Activated CD8-positive, alpha-beta memory T cell treated with anti-CD3 and anti-CD28 coated beads, Interleukin-2, amount 50 U/mL, for 24 hours (primary cell): ENCODE measurements around the gene PCP4L1.
"Not testable (repeated sequence)": the region's sequence is repeated elsewhere in the genome, so short reads cannot be mapped to it uniquely, and the experiment has no call there.

Experiments used
- DNase-seq: peaks from one replicate; pipeline ENCODE4 v3.0.0-alpha.2; 2020; ENCODE audit errors: extremely low read depth

PCP4L1 gene

GRCh38 chr1:161258439-161259344, at the start of gene PCP4L1:
Gene PCP4L1 (plus strand): TSS chr1:161258745. CDS start chr1:161258975, 230 bp downstream.
- no peak for DNase-seq

GRCh38 chr1:161209790-161210409, 48.6 kb upstream of the PCP4L1 start:
- peak; percentile 42 for DNase-seq

GRCh38 chr1:161214369-161214768, 44.2 kb upstream of the PCP4L1 start:
- no peak for DNase-seq

DNA sequence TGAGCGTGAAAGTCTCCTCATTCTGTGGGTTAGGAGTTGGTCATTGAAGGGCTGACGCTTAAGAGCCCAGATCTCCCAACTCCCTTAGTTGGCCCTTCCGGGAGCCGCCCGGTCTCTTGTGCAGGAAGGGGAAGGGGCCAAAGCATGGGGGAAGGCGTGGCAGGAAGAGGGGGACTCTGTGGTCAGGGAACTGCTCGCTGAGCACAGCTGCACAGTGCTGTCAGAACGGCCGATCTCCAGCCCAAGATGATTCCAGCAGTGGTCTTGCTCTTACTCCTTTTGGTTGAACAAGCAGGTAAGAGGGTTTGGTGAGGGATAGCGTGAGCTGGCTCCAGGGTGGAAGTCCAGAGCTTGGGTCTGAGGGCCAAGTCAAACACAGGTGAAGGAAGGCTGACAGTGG, 43.5 kb upstream of the PCP4L1 start, which contains the start of gene FCER1G:
Gene FCER1G (plus strand): TSS at position 220 of the 400 bp plus-strand sequence. CDS start 27 bp downstream, at position 247.
- DNase-seq: no peak

DNA sequence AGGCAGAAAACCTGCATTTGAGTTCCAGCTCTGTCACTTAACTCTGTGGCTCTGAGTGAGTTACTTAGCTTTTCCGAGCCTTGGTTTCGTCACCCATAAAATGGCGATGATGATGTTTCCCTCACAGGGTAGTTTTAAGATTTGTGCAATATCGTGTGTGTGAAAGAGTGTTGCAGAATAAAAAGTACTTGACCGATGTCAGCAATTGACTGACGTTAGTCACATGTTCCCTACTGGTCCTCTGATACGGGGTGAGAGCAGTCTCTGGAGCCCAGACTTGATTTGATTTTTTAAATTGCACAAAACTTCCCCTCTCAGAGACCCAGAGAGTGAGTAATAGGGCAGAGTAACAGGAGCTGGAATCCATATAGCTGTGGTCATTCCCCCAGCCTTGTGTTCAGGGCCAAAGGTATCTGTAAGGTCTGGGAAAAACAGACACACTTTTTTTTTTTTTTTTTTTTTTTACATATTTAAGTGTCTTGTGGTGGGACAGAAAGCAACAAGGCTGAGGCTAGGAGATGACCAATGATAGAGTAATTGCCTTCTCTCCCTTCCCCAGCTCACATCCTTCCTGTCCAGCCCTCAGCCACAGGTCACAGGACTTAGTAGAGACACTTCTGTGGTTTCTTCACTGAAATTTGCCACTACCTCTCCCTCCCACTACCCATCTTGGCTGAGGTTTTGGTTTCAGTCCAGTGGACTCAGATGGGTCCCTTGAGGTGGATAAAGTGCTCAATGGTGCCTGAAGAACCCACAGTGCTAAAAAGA, 41.4 kb upstream of the PCP4L1 start:
- DNase-seq: no peak

DNA sequence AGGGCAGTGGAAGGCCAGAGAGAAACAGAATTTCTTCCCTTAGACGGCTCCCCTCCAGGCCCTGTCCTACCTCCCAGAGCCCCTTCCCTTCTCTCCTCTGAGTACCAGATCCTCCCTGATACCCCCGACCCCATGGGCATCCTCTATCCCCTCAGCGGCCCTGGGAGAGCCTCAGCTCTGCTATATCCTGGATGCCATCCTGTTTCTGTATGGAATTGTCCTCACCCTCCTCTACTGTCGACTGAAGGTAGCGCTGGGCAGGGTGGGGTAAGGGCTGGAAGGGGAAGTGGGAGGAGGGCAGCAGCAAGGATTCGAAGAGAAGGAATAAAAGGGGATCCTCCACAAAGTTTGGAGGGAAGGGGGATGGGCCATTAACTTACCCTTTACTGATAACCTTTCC, 40.7 kb upstream of the PCP4L1 start:
- DNase-seq: no peak

GRCh38 chr1:161218301-161219077, 40.1 kb upstream of the PCP4L1 start:
- no peak for DNase-seq

DNA sequence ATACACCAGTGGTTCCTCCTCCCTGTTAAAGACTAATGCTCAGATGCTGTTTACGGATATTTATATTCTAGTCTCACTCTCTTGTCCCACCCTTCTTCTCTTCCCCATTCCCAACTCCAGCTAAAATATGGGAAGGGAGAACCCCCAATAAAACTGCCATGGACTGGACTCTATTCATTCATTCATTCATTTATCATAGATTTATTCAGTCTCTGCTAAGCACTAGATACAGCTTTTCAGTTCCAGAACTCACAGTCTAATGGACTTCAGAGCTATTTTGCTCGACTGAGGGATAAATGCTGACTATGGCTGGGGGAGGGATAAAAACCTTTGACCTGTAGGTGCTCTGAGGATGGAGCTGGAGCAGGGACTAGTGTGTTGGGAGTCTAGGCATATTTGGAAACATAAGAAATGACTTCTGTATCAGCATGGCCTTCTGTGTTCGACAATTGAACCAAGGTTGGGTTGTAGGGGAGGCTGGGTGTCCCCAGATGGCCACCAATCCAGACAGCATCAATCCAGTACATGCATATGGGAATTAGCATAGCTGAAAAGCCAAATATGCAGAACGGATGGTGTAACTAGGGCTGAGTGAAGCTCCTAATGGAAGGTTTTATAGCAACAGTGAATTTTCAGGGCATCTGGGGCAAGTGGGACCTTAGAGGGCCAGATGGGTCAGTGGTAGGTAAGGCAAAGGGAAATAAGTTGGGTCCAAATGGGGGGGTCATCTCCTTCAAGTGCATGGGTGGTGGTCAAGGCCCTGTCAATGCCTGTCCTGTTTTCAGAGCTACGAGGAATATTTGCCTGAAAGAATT, 39.3 kb upstream of the PCP4L1 start:
- no peak for DNase-seq

DNA sequence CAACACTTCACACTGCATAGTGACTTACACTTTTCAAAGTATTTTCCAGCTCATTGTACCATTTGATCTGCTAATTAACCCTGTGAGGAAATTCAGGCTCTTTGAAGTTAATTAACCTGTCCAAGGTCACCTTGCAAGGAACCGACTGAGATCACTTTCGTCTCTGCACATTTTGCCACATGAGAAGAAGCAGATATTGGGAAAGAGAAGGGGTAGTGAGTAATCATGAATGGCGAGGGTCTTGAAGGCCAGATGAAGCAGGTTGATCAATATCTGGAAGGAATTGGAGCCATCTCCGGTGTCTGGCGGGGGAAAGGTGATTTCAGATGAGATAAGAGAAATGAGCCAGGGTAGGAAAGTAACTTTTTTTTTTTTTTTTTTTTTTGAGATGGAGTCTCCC, 38.5 kb upstream of the PCP4L1 start:
- DNase-seq: no peak

DNA sequence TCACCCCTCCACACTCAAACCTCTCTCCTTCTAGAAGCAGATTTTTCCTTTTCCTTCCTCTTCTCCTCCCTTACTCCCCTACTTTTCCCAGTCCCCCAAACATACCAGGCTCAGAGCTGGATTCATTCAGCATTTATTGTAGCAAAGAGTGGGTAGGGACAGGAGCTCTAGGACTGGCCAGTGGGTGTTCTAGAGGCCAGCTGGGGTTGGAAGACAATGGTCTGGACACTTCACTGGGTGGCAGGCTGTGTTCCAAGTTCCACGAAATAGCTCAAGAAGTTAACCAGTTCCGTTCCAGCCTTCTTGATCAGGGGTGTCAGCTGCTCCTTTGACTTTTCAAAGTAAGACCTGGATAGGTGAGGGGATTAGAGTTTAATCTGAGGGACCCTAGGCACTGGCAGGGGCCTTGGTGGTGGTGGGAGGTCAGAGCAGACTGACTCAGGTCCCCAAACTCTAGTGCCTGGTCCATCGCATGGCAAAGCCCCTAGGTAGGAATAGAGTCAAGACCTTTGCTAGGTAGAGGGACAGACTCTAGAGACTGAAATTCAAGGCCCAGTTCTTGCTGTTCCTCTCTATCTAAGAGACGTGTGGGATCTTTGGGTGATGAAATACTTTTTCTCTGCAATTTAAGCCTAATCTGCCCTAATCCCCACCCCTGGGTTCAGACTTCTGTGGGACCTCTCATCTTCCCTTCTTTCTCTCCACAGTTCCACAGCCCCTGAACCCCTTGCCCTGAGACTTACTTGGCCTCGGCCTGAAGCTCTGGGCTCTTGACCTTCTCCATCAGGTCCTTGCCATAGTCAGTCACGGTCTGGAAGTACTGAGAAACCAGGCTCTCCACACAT, 36.1 kb upstream of the PCP4L1 start:
- DNase-seq: no peak

DNA sequence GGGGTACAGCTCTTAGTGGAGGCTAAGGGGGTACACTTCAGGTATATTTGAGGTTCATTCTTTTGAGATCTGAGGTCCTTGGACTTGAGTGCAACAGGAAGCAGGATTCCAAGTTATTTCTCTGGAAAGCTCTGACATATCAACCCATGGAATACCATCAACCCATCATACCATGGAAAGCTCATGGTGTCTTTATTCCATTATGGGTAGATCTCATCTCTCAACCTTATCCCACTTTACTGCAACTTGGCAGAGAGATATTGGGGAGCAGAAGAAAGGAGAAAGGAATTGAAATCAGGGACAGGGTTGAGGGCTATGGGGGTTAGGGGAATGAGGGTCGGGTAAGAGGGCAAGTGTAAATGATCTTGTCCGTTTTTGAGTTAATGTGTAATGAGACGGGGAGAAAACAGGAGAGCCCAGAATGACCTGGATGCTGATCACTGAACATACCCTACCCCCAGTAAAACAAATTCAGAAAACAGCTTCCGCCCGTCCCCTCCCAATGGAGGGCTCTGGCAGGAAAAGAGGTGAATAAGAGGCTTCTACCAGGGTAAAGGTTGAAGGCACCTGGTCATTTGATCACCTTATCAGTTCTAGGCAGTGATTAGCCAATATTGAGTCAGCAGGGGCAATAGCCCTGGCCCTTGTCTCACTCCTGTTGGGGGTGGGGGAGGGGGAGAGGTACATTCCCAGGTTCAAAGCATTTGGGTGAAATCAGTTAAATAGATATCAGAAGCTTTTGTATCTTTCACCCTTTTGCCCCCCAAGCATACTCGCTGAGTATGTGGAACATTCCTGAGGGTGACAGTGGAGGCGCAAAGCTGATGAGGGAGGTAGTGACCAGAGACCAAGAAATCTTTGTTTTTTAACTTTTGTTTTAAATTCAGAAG, 34.5 kb upstream of the PCP4L1 start:
- DNase-seq: no peak

- DNase-seq: not testable (repeated sequence)
Measured at GRCh38 chr1:161224695-161225087, 33.9 kb upstream of the PCP4L1 start.

DNA sequence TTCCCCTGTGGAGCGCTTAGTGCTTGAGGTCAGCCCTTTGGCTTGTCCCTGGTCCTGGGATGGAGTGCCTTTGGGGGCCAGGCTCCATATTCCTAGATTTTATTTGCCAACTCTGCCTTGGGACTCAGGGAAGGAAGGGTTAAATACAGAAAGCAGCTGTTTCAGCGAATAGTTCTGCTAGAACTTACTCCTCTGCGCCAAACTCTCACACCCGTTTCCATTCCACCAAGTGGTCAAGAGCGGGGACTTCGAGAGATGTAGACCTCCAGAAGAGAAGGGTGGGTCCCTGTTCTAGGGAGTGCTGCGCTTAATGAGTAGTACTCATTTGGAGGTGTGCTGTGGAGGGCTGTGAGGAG, 33.4 kb upstream of the PCP4L1 start:
- no peak for DNase-seq

DNA sequence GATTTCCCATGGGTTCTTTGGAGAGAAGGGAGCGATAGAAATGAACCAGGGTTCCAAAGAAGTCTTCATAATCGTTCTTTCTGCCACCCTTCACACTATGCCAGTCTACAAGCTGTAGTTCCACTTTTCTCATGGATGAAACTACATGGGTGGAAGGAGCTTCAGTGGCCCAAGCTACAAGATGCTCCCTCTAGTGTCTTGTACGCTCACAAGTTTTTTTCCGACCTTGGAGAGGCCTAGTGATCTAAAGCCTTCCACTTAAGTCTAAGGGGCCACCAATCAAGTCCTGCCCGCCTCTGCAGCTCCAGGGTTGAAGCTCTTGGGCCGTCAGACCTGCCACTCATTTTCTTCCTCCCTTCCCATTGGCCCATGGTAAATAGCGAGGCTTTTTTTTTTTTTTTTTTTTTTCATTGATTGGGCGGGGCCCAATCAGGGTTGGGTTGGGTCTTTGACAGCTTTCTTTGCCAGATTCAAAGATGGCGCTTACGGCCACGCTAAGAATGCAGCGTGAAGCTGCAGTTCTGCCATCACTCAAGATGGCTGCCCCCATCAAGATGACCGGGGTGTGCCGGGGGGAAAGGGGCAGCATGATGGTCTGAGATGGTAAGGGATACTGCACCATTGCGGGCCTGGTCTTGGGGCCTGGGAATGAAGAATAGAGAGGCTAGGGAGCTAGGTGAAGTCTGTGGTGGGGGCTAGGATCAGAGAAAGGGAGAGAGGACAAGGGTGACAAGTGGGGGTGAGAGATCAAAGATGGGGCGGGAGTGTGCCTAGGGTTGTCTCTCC, 32.8 kb upstream of the PCP4L1 start, which contains the start of gene TOMM40L:
Gene TOMM40L (plus strand): TSS at position 527 of the 786 bp plus-strand sequence. CDS start 430 bp downstream, outside the sequence.
- DNase-seq: peak; percentile 76

- DNase-seq: no peak
Measured at GRCh38 chr1:161226320-161226711, 32.2 kb upstream of the PCP4L1 start.

- no peak for DNase-seq
Measured at GRCh38 chr1:161226759-161227158, 31.8 kb upstream of the PCP4L1 start.

GRCh38 chr1:161227196-161227871, 31.2 kb upstream of the PCP4L1 start:
- DNase-seq: peak; percentile 80
